Measurements from ENCODE around the gene GALNTL6. TPM values are rescaled to one million over a fixed set of nuclear protein-coding genes. Genes with fewer than 3 reads are reported as not detected.

Gene GALNTL6
- total RNA-seq, 1 donor from 2014 or later: not detected

DNA sequence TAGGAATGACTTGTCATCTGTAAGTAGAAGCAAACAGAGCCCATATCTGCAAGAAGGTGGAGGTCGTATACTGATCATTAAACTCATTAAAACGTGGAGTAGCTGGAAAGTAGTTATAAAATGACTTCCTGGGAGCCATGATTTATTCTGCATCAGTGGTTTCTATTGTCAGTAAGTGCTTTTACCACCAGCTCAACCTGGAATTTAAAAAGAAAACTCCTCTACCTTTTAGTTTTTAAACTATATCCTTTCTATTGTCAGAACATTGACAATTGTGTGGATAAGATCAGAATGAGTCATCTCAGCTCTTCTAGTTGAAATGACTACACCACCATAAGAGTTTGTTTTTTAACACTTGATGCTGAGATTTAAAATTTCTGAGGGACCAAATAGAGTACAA, 704.2 kb downstream of the GALNTL6 start:
- no peak for DNase-seq (ENCODE audit: low spot score in 2 of 2)
- no peaks in the 10 kb centered on the region for H3K9me3 ChIP-seq
- no peaks in the 10 kb centered on the region for H3K27me3 ChIP-seq
- no peaks in the 10 kb centered on the region for H3K36me3 ChIP-seq
- TF ChIP-seq, protein P1, sequence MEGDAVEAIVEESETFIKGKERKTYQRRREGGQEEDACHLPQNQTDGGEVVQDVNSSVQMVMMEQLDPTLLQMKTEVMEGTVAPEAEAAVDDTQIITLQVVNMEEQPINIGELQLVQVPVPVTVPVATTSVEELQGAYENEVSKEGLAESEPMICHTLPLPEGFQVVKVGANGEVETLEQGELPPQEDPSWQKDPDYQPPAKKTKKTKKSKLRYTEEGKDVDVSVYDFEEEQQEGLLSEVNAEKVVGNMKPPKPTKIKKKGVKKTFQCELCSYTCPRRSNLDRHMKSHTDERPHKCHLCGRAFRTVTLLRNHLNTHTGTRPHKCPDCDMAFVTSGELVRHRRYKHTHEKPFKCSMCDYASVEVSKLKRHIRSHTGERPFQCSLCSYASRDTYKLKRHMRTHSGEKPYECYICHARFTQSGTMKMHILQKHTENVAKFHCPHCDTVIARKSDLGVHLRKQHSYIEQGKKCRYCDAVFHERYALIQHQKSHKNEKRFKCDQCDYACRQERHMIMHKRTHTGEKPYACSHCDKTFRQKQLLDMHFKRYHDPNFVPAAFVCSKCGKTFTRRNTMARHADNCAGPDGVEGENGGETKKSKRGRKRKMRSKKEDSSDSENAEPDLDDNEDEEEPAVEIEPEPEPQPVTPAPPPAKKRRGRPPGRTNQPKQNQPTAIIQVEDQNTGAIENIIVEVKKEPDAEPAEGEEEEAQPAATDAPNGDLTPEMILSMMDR (IDR thresholded peaks at IDR 0.05): no peak
- no peaks in the 10 kb centered on the region for H3K4me1 ChIP-seq
- H3K4me3 ChIP-seq: no peak overlapping the region
- no peak overlapping the region for H3K27ac ChIP-seq
- intact Hi-C loops (cut with DNase I): no loop called here

DNA sequence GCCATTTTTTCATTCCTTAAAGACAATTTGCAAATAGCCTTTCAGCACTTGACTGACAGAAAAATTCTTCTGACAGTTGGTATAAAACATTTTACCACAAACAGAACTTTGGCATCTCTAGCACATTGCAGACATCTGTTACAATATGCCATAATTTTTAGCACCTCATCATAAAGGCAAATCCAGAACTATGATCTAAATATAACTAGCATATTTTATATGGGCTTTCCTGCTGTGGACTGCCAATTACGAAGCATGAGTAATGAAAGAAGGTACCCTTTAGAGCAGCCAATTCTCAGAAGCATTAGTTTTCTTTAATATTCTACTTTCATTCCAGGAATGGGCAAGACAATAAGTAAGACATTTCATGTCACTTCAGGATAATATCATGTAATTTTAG, 708.0 kb downstream of the GALNTL6 start:
- no peaks in the 10 kb centered on the region for H3K9me3 ChIP-seq
- no peak for DNase-seq (ENCODE audit: low spot score in 2 of 2)
- no peak overlapping the region for H3K4me3 ChIP-seq
- H3K4me1 ChIP-seq: no peaks in the 10 kb centered on the region
- H3K27ac ChIP-seq: no peak overlapping the region
- no peaks in the 10 kb centered on the region for H3K36me3 ChIP-seq
- intact Hi-C loops (cut with DNase I): no loop called here
- H3K27me3 ChIP-seq: no peaks in the 10 kb centered on the region
- TF ChIP-seq, protein P1 (IDR thresholded peaks at IDR 0.05): no peak

DNA sequence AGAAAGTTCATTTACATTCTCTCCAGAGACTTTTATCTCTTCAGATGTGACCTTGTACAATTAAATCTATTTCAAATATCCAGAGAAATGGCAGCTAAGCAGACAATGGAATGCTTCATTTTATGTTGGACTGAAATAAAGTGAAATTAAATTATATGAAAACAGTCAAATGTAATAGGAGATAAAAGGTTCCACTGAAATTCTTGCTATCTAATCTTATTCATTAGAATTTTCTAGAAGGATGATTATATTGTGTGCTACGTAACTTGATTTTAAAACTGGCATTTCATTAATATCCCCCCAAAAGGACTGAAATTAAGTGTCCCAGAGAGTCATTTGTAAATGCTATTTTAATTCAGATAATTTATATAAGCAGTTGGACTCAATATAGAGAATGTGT, 708.5 kb downstream of the GALNTL6 start:
- H3K36me3 ChIP-seq: no peaks in the 10 kb centered on the region
- DNase-seq (ENCODE audit: low spot score in 2 of 2): no peak
- H3K4me3 ChIP-seq: no peak overlapping the region
- intact Hi-C loops (cut with DNase I): no loop called here
- no peaks in the 10 kb centered on the region for H3K27me3 ChIP-seq
- TF ChIP-seq, protein P1 (IDR thresholded peaks at IDR 0.05): no peak
- no peak overlapping the region for H3K27ac ChIP-seq
- no peaks in the 10 kb centered on the region for H3K4me1 ChIP-seq
- no peaks in the 10 kb centered on the region for H3K9me3 ChIP-seq

DNA sequence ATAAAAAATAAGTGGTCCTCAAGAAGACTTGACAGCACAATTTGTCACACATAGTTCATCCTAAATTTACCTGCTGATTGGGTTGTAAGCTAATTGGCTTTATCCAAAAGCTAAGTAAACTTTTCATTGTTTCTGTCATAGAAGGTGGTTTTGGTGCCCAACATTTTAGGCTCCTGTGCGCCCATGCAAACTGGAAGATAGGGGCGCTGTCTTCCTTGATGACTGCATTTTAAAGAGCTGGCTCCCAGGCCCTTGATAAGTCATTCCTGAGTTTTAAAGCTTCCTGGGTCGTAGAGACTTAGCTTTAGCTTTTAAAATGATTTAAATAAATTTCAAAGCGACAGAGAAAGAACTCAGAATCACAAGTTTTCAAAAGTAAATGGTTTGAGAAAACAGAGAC, 730.0 kb downstream of the GALNTL6 start:
- no peaks in the 10 kb centered on the region for H3K36me3 ChIP-seq
- H3K9me3 ChIP-seq: no peaks in the 10 kb centered on the region
- DNase-seq (ENCODE audit: low spot score in 2 of 2): no peak
- intact Hi-C loops (cut with DNase I): no loop called here
- no peaks in the 10 kb centered on the region for H3K27me3 ChIP-seq
- TF ChIP-seq, protein P1 (IDR thresholded peaks at IDR 0.05): no peak
- H3K4me1 ChIP-seq: no peaks in the 10 kb centered on the region
- no peak overlapping the region for H3K27ac ChIP-seq
- H3K4me3 ChIP-seq: no peak overlapping the region

DNA sequence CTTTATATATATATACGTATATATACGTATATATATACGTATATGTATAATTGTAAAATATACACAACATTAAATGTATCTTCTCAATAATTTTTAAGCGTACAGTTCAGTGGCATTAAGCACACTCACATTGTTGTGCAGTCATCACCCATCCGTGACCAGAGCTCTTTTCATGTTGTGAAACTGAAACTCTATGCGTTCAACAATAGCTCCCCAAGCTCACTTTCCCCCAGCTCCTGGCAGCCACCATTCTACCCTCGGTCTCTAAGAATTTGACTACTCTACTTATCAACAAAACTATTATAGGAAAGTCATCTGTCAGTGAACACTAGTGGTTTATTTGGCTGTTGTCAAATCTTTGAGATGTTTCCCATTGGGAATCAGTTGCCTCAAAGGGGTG, 733.6 kb downstream of the GALNTL6 start:
- Histone ChIP-seq H3K4me1 (no peaks in the 10 kb centered on the region), H3K27ac (no peak overlapping the region), H3K27me3 (no peaks in the 10 kb centered on the region), H3K4me3 (no peak overlapping the region), H3K9me3 (no peaks in the 10 kb centered on the region), H3K36me3 (no peaks in the 10 kb centered on the region)
- TF ChIP-seq, protein P1 (IDR thresholded peaks at IDR 0.05): no peak
- intact Hi-C loops (cut with DNase I): no loop called here
- DNase-seq (ENCODE audit: low spot score in 2 of 2): no peak

DNA sequence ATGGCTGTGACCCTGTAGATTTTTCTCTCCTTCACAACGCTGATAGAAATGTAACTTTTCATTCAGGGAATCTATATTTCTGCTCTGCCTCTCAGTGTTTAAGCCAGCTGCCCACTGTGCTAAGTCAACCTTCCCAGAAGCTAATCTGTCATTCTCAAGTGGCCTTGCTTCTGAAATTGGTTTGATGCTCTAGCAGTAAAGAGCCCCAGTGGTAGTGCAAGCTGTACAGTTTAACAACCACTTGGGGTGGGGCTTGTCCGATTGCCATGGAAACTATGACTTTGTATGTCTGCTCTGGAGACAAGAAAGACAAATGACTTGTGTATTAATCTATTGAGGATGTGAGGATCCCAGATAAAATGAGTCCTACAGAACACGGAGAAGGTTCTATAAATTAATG, 734.5 kb downstream of the GALNTL6 start:
- H3K4me3 ChIP-seq: no peak overlapping the region
- H3K4me1 ChIP-seq: no peaks in the 10 kb centered on the region
- H3K9me3 ChIP-seq: no peaks in the 10 kb centered on the region
- TF ChIP-seq, protein P1 (IDR thresholded peaks at IDR 0.05): no peak
- H3K27me3 ChIP-seq: no peaks in the 10 kb centered on the region
- H3K36me3 ChIP-seq: no peaks in the 10 kb centered on the region
- intact Hi-C loops (cut with DNase I): no loop called here
- no peak for DNase-seq (ENCODE audit: low spot score in 2 of 2)
- no peak overlapping the region for H3K27ac ChIP-seq
